Heart right ventricle (tissue), 16 donors: Measurements from ENCODE around the gene GSKIP. TPM values are rescaled to one million over a fixed set of nuclear protein-coding genes. Genes with fewer than 3 reads are reported as not detected.

Experiments used
- ATAC-seq, 8 donors: fragments of 200-7000 bp; cut with Tn5 transposase; one replicate each; pipeline ENCODE4 v1.9.1; 2020; ENCODE audit warnings: mild to moderate bottlenecking in 8 of 8, moderate library complexity in 8 of 8, moderate number of reproducible peaks in 1 of 8
- DNase-seq, 2 donors: peaks; one replicate each; pipeline ENCODE4 v3.0.0-alpha.2; 2020
- H3K27ac ChIP-seq, 10 donors: fragments of 200-600 bp; sonication (generic) in 2 of 10; one replicate each; pipeline versions ENCODE4 v1.5.0 to v1.8.0; 2020 to 2022; ENCODE audit warnings: mild to moderate bottlenecking in 3 of 10
- H3K27me3 ChIP-seq, 7 donors: fragments of 200-600 bp; one replicate each; pipeline ENCODE4 v1.8.0; 2021 to 2022; ENCODE audit warnings: mild to moderate bottlenecking in 2 of 7
- H3K36me3 ChIP-seq, 9 donors: fragments of 200-600 bp; sonication (generic) in 1 of 9; one replicate each; pipeline versions ENCODE4 v1.5.0 to v1.8.0; 2020 to 2022; ENCODE audit warnings: mild to moderate bottlenecking in 2 of 9
- H3K4me1 ChIP-seq, 9 donors: fragments of 200-600 bp; sonication (generic) in 1 of 9; one replicate each; pipeline versions ENCODE4 v1.5.0 to v1.8.0; 2020 to 2022; ENCODE audit warnings: mild to moderate bottlenecking in 4 of 9
- H3K4me3 ChIP-seq, 10 donors: fragments of 200-600 bp; sonication (generic) in 2 of 10; one replicate each; pipeline versions ENCODE4 v1.5.0 to v1.8.0; 2020 to 2022; ENCODE audit warnings: mild to moderate bottlenecking in 7 of 10, moderate library complexity in 2 of 10
- H3K9me3 ChIP-seq, 11 donors: fragments of 200-600 bp in 10 of 11; sonication (generic) in 2 of 11; one replicate each; pipeline versions ENCODE4 v1.5.0 to v1.8.0; 2013 to 2022; ENCODE audit warnings: mild to moderate bottlenecking in 2 of 11, control low read depth in 1 of 11, moderate library complexity in 1 of 11
- WGBS, 2 donors: extraction: QIAGEN DNeasy Blood & Tissue Kit; methylation state at CpG; one replicate each; pipeline ENCODE4 v1.1.7; 2013; ENCODE audit warnings: inconsistent platforms in 1 of 2; 5-methylcytosine and 5-hydroxymethylcytosine counted together
- intact Hi-C, 10 donors: fragments of 100-400 bp; cut with DNase I; formaldehyde crosslinking; loops; one replicate each; pipeline versions ENCODE4 v1.11.1 to v1.14.2; 2022
- polyA plus RNA-seq, 2 donors: library from polyadenylated mRNA; stranded (reverse); fragments of 200-250 nt; gene quantifications; one replicate each; pipeline ENCODE4 v1.2.3, GENCODE V29; 2013
- total RNA-seq, 10 donors: library from RNA; stranded (reverse); fragmentation: NEBNext Ultra II Directional in 3 of 10; extraction: Animal tissue kit (Norgen Biotek cat#: 25700) in 3 of 10; gene quantifications; one replicate each; pipeline versions ENCODE4 v1.2.1 to v1.2.4, GENCODE V29; 2021 to 2023
- TF ChIP-seq, protein P1 (sequence below), 9 donors: fragments of 200-600 bp; sonication (generic) in 2 of 9; IDR thresholded peaks; one replicate each; pipeline versions ENCODE4 v1.5.0 to v1.8.0; 2021 to 2022; ENCODE audit warnings: antibody characterized with exemption in 9 of 9, mild to moderate bottlenecking in 5 of 9, moderate library complexity in 1 of 9
- donor health status: Arrhythmogenic right ventricular cardiomyopathy.
- donor health status: ischemic (EF 13 %, LVEDD 7.1; RV severe dilation, severe dysfunction).
- donor health status: healthy with polysubstance abuse.
- donor health status: DM: no; HTN: yes; CAD: no.
- donor health status: DM: no; HTN: no; CAD: no.
- donor health status: ischemic (EF 25% LVEDD 6.9; RV normal size, moderate dysfunction).
- donor health status: ischemic (EF 25% LVEDD 5.7; RV mildly dilated, moderate dysfunction).
- donor health status: healthy.
- donor health status: DM: yes; HTN: yes; CAD: no.
- donor health status: Ischemic cardiomyopathy.
- donor health status: ischemic (EF 35%, LVEDD 5.7; RV mildly dilated, moderate dysfunction).
- donor health status: nonischemic (EF 11% LVEDD 7.7; RV severe dilation, severe dysfunction).
- donor health status: DM: yes; HTN: yes; CAD: no.
- donor health status: PGD.
- donor health status: ischemic (EF 29% LVEDD 5.4; RV normal size, mild dysfunction).
- donor health status: nonischemic (EF 23%, LVEDD 6.1; RV moderate dilation, normal function).

The GSKIP gene
- total and polyA plus RNA-seq, 12 donors = 3.4 to 18.8 (median 12.2) TPM

DNA sequence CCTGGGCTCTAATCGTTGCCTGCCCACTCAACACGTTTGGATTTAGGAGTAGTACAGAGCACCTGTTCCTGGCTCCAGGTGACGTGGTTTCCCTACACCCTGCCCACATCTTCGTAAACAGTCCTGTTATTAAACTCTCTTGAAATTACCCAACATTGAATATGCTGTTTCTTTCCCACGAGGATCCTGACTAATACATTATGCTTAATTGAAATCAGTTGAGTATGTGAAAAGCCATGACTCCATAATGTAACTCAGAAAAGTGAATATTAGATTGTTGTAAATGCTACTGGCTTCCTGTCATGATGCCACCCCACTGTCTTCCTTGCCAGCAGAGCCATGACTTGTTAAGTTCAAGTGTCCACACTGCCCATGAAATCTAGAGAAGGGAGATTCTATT is 50.2 kb downstream of the GSKIP start:
- Histone ChIP-seq H3K36me3 (no peaks in the 10 kb centered on the region), H3K27ac (no peak overlapping the region), H3K27me3 (peaks cover 0 to 7% (median 0%) of the 10 kb centered on the region in 7 donors), H3K4me1 (no peaks in the 10 kb centered on the region), H3K9me3 (no peaks in the 10 kb centered on the region), H3K4me3 (no peak overlapping the region)
- TF ChIP-seq, protein P1, sequence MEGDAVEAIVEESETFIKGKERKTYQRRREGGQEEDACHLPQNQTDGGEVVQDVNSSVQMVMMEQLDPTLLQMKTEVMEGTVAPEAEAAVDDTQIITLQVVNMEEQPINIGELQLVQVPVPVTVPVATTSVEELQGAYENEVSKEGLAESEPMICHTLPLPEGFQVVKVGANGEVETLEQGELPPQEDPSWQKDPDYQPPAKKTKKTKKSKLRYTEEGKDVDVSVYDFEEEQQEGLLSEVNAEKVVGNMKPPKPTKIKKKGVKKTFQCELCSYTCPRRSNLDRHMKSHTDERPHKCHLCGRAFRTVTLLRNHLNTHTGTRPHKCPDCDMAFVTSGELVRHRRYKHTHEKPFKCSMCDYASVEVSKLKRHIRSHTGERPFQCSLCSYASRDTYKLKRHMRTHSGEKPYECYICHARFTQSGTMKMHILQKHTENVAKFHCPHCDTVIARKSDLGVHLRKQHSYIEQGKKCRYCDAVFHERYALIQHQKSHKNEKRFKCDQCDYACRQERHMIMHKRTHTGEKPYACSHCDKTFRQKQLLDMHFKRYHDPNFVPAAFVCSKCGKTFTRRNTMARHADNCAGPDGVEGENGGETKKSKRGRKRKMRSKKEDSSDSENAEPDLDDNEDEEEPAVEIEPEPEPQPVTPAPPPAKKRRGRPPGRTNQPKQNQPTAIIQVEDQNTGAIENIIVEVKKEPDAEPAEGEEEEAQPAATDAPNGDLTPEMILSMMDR (IDR thresholded peaks at IDR 0.05) = no peak
- intact Hi-C loops = loop anchor here in 1 of 10 donors (10.0 kb wide), 1 partner anchor 299 kb away; no protein-coding TSS in a partner anchor
- DNase-seq = no peak
- no peak for ATAC-seq
- 89 to 93% methylated on average over 5 of the region's 5 CpGs for WGBS, 2 donors

- Histone ChIP-seq H3K4me3 (no peak overlapping the region), H3K27ac (no peak overlapping the region), H3K27me3 (peaks cover 0 to 7% (median 0%) of the 10 kb centered on the region in 7 donors), H3K9me3 (no peaks in the 10 kb centered on the region), H3K4me1 (no peaks in the 10 kb centered on the region), H3K36me3 (no peaks in the 10 kb centered on the region)
- DNase-seq (no peak), ATAC-seq (no peak)
- WGBS, 2 donors = 97% methylated on average over 2 of the region's 2 CpGs
- TF ChIP-seq, protein P1 (IDR thresholded peaks at IDR 0.05) = no peak
- intact Hi-C loops = loop anchor here in 1 of 10 donors (10.0 kb wide), 1 partner anchor 301 kb away; no protein-coding TSS in a partner anchor
Observed at GRCh38 chr14:96415559-96415958, 52.2 kb downstream of the GSKIP start.

DNA sequence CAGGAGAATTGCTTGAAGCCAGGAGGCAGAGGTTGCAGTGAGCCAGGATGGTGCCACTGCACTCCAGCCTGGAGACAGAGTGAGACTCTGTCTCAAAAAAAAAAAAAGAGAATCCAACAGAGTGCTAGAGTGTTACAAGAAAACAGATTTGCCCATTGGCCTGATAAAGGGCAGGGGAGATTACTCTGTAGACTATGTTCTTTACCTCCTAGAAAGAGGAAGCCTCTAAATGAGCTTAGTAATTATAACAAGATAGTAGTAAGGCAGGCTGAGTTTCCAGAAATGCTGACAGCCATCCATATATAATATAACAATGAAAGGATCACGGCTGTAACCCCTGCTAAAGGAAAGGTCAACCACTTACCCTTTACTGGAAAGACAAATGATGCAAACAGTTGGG is 53.0 kb downstream of the GSKIP start:
- intact Hi-C loops = loop anchor here in 1 of 10 donors (10.0 kb wide), 1 partner anchor 301 kb away; no protein-coding TSS in a partner anchor
- H3K27me3 ChIP-seq = peaks cover 0 to 4% (median 0%) of the 10 kb centered on the region in 7 donors
- no peak for DNase-seq
- H3K9me3 ChIP-seq = no peaks in the 10 kb centered on the region
- H3K4me3 ChIP-seq = no peak overlapping the region
- ATAC-seq = no peak
- no peaks in the 10 kb centered on the region for H3K4me1 ChIP-seq
- H3K36me3 ChIP-seq = no peaks in the 10 kb centered on the region
- no peak overlapping the region for H3K27ac ChIP-seq
- TF ChIP-seq, protein P1 (IDR thresholded peaks at IDR 0.05) = no peak
- WGBS, 2 donors = 66 to 69% methylated on average over 1 of the region's 1 CpG

GRCh38 chr14:96417254-96417653 is 53.9 kb downstream of the GSKIP start:
- Histone ChIP-seq H3K27me3 (no peaks in the 10 kb centered on the region), H3K4me3 (no peak overlapping the region), H3K27ac (no peak overlapping the region), H3K9me3 (no peaks in the 10 kb centered on the region), H3K4me1 (no peaks in the 10 kb centered on the region), H3K36me3 (no peaks in the 10 kb centered on the region)
- 95 to 98% methylated on average over 2 of the region's 2 CpGs for WGBS, 2 donors
- intact Hi-C loops = loop anchor here in 1 of 10 donors (10.0 kb wide), 1 partner anchor 302 kb away; no protein-coding TSS in a partner anchor
- DNase-seq (no peak), ATAC-seq (no peak)
- TF ChIP-seq, protein P1 (IDR thresholded peaks at IDR 0.05) = no peak
